HG03108 (cell line): ENCODE data around the gene NEK5.
"Not testable (repeated sequence)": the region's sequence is repeated elsewhere in the genome, so short reads cannot be mapped to it uniquely, and the experiment has no call there.

Experiments
- ATAC-seq: cut with Tn5 transposase; IDR thresholded peaks from one replicate; pipeline ENCODE4 v1.9.1; 2021; ENCODE audit warnings: moderate library complexity; ENCODE audit not compliant: unreplicated experiment

The NEK5 gene, protein sequence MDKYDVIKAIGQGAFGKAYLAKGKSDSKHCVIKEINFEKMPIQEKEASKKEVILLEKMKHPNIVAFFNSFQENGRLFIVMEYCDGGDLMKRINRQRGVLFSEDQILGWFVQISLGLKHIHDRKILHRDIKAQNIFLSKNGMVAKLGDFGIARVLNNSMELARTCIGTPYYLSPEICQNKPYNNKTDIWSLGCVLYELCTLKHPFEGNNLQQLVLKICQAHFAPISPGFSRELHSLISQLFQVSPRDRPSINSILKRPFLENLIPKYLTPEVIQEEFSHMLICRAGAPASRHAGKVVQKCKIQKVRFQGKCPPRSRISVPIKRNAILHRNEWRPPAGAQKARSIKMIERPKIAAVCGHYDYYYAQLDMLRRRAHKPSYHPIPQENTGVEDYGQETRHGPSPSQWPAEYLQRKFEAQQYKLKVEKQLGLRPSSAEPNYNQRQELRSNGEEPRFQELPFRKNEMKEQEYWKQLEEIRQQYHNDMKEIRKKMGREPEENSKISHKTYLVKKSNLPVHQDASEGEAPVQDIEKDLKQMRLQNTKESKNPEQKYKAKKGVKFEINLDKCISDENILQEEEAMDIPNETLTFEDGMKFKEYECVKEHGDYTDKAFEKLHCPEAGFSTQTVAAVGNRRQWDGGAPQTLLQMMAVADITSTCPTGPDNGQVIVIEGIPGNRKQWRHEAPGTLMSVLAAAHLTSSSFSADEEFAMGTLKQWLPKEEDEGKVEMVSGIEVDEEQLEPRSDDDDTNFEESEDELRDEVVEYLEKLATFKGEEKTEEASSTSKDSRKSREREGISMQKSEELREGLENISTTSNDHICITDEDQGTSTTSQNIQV

DNA sequence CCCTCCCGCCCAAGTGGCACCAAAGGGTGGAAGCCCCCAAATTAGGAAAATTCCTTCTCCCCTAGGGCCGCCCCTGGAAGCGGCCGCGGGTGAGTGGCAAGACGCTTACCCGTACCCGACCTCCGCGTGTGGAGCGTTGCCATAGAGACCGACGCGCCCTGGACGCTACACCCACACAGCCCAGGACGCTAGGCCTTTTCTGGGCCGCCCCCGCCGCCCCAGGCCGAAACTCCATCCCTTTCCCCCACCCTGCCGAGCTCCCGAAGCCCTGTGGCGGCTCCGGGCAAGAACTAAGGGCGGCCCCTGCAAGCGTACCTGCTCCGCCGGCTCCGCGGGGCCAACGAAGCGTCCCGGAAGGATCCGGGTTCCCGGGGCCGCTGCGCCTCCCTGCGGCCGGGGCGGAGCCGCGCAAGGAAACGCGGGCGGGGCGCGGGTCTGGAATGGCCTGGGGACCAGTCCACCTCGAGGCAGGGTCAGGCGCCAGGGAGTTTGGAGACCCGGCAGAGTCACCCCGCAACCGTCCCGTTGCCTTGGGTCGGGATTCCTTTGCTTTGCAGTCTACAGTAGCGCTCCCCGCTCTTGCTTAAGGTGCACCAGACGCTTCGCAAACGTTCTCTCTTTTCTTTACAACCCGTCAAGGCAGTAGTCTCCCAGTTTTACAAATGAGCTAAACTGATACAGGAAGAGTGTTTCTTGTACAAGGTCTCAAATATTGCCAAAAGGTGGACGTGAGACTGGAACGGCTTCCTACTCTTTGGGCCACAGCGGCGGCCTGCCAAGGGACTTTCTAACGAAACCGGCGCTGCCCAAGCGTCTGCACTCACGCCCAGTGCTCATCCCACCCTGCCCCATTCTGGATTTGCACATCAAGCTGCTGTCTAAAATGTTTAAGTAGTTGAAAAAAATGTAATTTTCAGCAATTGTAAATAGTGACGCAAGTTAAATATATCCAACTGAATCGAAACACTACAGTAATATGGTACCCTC lies at the start of gene NEK5:
NEK5 (minus strand) TSS at position 360 of the 987 bp plus-strand sequence. CDS start 1,591 bp downstream, outside the sequence.
- peak; percentile 75 for ATAC-seq

- ATAC-seq, result no peak
These were observed 48.4 kb upstream of the NEK5 start for GRCh38 chr13:52177276-52177675.

DNA sequence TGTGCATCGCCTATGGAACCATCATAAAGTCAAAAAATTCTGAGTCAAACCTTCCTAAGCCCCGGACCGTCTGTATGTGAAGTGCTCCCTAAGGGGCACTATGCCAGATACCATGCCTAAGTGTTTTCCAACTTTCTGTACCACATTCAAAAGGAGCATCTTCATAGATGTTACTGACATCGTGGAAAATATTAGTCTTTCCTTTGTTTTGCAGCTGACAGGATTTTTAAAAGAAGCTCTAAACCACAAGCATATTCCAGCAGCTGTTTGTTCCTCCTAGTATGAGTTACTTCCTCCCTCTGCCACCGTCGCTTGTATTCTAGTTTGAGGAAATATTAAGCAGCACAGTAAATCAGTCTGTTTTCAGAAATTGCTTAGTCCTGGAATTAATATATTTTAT lies 45.1 kb upstream of the NEK5 start:
- ATAC-seq, result not testable (repeated sequence)

DNA sequence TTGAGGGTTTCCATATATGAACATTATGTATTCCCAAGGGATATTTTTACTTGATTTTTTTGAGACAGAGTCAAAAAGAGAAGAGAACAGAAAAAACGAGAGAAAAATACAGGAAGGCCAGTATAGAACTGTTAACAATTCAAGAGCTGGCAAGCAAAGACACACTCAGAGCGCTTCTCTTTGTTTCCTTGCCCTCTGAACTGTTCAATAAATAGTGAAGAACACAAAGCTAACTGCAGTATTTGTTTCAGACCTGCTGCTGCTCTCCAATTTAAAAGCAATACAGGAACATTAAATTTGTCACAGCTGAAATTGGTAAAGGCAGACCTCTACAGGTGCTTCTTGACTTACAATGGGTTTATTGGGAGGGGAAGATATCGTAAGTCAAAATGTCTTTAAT lies 44.5 kb upstream of the NEK5 start:
- ATAC-seq, result no peak

GRCh38 chr13:52171686-52172085 lies 42.8 kb upstream of the NEK5 start:
- ATAC-seq, result not testable (repeated sequence)

- not testable (repeated sequence) for ATAC-seq
These were observed 42.0 kb upstream of the NEK5 start for GRCh38 chr13:52170828-52171391.

DNA sequence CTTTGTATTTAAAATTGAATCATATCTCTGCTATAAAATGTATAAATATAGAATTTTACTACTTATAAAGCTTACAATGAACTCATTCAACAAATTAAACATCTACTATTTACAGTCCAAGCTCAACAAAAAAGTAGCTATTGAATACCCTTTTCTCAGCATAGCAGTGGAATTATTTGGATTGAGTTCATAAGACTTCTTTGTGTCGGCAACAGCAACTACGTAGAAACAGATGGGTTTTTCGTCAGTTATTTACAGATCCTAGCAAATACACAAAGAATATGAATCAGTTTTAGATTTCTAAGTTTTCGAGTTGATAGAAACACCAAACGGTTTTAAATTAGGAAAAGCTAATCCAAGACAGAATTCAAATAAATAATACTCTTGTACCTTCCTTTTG lies 41.0 kb upstream of the NEK5 start:
- no peak for ATAC-seq

GRCh38 chr13:52165411-52165810 lies 36.5 kb upstream of the NEK5 start:
- no peak for ATAC-seq

GRCh38 chr13:52164989-52165388 lies 36.1 kb upstream of the NEK5 start:
- ATAC-seq, result no peak

DNA sequence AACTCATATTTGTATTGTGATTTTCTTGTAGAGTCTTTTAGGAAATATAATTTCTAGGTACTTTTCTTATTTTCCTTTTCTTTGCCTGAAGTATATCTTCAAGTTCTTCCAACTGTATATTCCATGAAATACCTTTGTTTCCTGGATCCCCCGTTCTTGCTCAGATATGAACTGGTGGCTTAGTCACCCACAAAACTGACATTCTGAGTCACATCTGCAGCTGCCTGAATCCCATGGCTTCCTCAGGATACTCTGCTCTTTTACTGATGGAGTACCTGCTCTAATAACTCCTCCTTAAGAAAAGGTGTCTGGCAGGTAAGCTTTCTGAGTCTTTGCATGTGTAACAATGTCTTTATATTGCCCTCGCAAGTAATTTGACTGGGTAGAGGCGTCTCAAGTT lies 35.0 kb upstream of the NEK5 start:
- ATAC-seq, result not testable (repeated sequence)

DNA sequence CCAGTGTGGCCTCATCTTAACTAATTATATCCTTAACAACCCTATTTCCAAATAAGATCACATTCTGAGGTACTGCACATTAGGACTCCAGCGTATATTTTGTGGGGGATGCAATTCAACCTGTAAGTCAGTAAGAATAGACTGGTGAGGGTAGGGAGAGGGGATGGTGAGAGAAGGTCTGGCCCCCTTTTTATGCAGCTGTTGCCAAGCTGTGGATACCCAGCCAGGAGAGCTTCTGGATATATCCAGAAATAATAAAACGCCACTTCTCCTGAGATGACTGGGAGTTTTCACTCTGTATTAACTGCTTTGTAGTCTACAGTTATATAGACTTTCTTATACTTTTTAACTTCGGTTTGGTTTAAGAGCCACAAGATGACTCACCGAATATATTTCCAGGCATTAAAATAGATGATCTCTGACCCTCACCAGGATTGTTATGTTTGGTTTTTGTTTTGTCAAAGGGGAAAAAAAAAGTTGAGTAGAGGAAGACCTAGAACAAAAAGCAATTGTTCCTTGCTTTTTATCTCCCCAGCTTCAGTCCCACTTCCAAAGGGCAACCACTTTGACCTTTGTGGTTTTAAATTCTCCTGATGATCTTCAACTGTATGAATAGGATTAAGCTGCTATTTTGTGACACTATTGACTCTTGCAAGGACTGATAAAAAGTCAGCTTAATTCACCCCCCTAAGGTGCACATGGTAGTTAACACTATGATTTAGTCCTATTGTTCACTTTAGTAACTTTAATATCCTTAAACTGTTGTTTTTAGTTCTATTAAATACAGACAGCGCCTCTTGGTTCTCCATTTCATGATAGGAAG lies 33.6 kb upstream of the NEK5 start:
- no peak for ATAC-seq

- no peak for ATAC-seq
These were observed 32.3 kb upstream of the NEK5 start for GRCh38 chr13:52161181-52161646.

DNA sequence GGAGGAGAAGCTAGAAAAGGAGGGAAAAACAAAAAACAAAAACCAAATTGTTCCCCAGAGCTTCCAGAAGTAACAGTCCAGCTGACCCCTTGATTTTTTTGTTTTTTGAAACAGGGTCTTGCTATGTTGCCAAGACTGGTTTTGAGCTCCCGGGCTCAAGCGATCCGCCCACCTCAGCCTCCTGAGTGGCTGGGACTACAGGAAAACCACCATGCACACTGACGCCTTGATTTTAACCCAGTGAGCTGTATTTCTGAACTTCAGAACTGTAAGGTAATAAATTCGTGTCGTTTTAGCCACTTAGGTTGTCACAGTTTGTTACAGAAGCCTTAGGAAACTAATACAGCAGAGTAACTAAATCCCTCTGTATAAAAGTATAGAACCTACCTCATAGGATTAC lies 31.6 kb upstream of the NEK5 start:
- no peak for ATAC-seq

- no peak for ATAC-seq
These were observed 31.2 kb upstream of the NEK5 start for GRCh38 chr13:52160053-52160452.

- ATAC-seq, result peak; percentile 69
These were observed 30.5 kb upstream of the NEK5 start, which contains the start of gene NEK3 for GRCh38 chr13:52159159-52159982. NEK3 (minus strand) TSS chr13:52159597; CDS start chr13:52156191, 3,406 bp downstream.

DNA sequence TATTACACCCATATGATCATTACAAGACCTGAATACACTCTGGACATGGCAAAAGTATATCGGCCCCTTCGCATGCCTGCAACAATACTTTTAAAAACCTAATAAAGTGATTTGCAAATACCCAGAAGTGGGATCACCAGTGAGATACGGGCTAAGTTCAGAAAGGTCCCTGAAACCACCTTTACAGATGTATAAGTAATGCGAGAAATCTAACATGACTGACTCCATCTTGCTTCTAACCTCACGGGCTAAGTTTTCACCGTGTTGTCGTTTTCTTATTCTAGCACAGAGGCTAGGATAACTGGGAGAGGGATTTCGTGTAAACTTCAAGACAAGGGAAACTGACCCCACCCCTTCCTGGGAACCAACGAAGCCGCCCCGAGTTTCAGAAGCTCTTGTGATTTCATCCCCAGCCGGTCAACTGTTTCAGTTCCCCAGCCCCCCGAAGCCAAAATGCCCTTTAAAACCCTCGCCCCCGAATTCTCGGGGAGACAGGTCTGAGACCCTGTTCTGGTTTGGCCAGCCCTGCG lies 29.8 kb upstream of the NEK5 start:
- peak; percentile 9 for ATAC-seq

DNA sequence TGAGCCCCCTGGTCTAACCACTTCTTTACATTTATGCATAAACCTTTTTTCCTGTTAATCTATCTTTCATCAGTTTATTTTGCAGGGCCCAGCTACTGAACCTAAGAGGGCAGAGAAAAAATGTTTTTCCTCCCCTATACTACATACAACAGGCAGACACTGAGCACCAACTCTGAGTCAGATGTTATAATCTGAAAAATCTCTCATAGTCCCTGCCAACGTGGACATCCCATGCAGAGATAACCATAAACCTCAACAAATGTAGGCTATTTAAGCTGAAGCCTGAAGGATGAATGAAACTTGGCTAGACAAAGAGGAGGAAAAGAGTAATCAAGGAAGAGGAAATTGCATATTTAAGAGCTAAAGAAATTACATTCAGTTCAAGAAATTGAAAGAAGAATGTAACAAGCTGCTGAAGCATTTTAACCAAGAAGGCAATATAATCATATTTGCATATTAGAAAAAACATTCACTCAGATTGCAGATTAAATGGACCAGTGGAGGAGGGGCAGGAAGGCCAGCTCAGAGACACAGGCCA lies 27.9 kb upstream of the NEK5 start:
- ATAC-seq, result no peak

DNA sequence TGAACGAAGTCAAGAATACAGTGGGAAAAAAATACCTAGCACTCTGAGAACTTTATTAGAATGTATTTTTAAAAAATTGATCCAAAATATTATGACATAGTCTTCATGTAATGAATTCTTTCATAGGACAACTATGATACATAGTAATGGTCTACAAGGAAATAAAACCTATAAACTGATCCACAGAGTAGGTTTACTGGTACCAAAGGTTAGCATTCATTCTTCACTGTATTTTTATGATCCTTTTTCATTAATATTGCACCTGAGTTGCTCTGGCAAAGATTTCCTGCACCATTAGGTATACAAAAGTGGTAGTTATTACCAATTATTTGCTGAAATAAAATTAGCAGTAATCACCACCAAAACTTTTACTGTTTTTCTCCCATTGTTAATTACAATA lies 26.3 kb upstream of the NEK5 start:
- no peak for ATAC-seq
